Bronchial epithelial cell (primary cell): ENCODE data around the gene SNRPA1. TPM values are rescaled to one million over a fixed set of nuclear protein-coding genes. Genes with fewer than 3 reads are reported as not detected.

ENCODE experiments used
- DNase-seq: peaks from one replicate; pipeline ENCODE4 v3.0.0-alpha.2; 2010; ENCODE audit warnings: low read depth
- FAIRE-seq: peaks from 2 replicates; lab custom pipeline; 2011; peaks lifted over from hg19 to GRCh38; lab: Jason Lieb, UNC
- H3K27me3 ChIP-seq: 2 replicates; pipeline ENCODE4 v1.5.1; 2011; ENCODE audit warnings: low read length; ENCODE audit not compliant: control insufficient read depth, insufficient read depth
- H3K36me3 ChIP-seq: 2 replicates; pipeline ENCODE4 v1.5.1; 2011; ENCODE audit warnings: low read length; ENCODE audit not compliant: control insufficient read depth, insufficient read depth
- H3K4me3 ChIP-seq: 2 replicates; pipeline ENCODE4 v1.5.1; 2011; ENCODE audit warnings: mild to moderate bottlenecking, low read depth, low read length, control low read depth
- total RNA-seq: library from RNA; depleted of rRNA; stranded (reverse); fragments of >200 nt; gene quantifications from 2 replicates; pipeline ENCODE4 v1.2.1, GENCODE V29; 2014
- TF ChIP-seq, protein P1 (sequence below): IDR thresholded peaks from 2 replicates; pipeline ENCODE4 v1.5.1; 2011; ENCODE audit warnings: mild to moderate bottlenecking, moderate library complexity, low read length, control low read depth, inconsistent platforms; ENCODE audit not compliant: insufficient read depth, severe bottlenecking

SNRPA1 gene
- total RNA-seq, 1 donor from 2014 or later = 21.6 TPM

GRCh38 chr15:101317336-101317872 is 22.4 kb upstream of the SNRPA1 start:
- no peaks in the 10 kb centered on the region for H3K36me3 ChIP-seq
- H3K27me3 ChIP-seq = peaks cover 5% of the 10 kb centered on the region
- DNase-seq (no peak), FAIRE-seq (peak; percentile 18)
- TF ChIP-seq, protein P1, sequence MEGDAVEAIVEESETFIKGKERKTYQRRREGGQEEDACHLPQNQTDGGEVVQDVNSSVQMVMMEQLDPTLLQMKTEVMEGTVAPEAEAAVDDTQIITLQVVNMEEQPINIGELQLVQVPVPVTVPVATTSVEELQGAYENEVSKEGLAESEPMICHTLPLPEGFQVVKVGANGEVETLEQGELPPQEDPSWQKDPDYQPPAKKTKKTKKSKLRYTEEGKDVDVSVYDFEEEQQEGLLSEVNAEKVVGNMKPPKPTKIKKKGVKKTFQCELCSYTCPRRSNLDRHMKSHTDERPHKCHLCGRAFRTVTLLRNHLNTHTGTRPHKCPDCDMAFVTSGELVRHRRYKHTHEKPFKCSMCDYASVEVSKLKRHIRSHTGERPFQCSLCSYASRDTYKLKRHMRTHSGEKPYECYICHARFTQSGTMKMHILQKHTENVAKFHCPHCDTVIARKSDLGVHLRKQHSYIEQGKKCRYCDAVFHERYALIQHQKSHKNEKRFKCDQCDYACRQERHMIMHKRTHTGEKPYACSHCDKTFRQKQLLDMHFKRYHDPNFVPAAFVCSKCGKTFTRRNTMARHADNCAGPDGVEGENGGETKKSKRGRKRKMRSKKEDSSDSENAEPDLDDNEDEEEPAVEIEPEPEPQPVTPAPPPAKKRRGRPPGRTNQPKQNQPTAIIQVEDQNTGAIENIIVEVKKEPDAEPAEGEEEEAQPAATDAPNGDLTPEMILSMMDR = no peak
- no peak overlapping the region for H3K4me3 ChIP-seq

- TF ChIP-seq, protein P1 = no peak
- Histone ChIP-seq H3K36me3 (no peaks in the 10 kb centered on the region), H3K4me3 (no peak overlapping the region), H3K27me3 (peaks cover 5% of the 10 kb centered on the region)
- DNase-seq = no peak
- no peak for FAIRE-seq
Measured at GRCh38 chr15:101316529-101316928, 21.5 kb upstream of the SNRPA1 start.

- Histone ChIP-seq H3K36me3 (no peaks in the 10 kb centered on the region), H3K27me3 (peaks cover under 1% of the 10 kb centered on the region), H3K4me3 (no peak overlapping the region)
- no peak for FAIRE-seq
- no peak for DNase-seq
- TF ChIP-seq, protein P1 = no peak
Measured at GRCh38 chr15:101315736-101316135, 20.7 kb upstream of the SNRPA1 start.

DNA sequence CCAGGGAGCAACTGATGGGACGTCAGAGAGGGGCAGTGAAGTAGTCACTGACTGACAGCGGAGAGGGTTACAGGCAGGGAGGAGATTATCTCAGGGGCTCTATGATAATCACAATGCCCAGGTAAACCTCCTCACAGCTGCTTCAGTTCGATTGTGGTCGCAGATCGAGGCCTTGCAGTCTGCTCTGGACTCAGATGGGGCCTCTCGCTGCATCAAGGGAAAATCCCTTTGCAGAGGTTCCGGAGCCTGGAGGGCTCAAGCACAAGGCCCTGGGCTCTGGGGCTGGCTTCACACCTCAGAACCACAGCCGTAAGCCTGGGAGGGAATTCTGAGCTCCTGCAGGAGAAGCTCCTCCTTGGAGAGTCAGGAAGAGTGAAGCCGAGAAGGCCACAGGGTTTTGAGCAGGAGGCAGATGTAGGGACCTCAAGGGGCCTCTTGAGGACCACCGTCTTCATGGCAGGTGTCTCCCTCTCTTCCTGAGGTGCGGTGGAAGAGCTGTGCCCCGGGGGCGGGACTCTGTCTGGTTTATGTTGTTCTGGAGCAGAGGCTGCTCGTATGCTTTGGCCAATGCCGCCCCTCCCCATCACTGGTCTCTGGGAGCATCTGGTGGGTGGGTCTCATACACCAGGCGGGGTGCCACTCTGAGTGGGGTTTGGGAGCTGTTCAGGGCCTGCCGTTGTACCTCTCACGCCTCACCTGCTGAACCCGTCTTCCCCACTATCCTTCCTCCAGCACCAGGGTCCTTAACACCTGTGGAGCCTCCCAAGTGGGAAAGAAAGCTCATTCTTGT is 19.5 kb upstream of the SNRPA1 start:
- no peak for FAIRE-seq
- TF ChIP-seq, protein P1 = no peak
- Histone ChIP-seq H3K36me3 (no peaks in the 10 kb centered on the region), H3K4me3 (no peak overlapping the region), H3K27me3 (no peaks in the 10 kb centered on the region)
- no peak for DNase-seq

- Histone ChIP-seq H3K27me3 (no peaks in the 10 kb centered on the region), H3K36me3 (no peaks in the 10 kb centered on the region), H3K4me3 (no peak overlapping the region)
- DNase-seq = no peak
- TF ChIP-seq, protein P1 = no peak
- FAIRE-seq = no peak
Measured at GRCh38 chr15:101313041-101313761, 18.2 kb upstream of the SNRPA1 start.
